ENCODE data around the gene FUT9. TPM values are rescaled to one million over a fixed set of nuclear protein-coding genes. Genes with fewer than 3 reads are reported as not detected.
A peak's percentile ranks its signal among the peaks of the same experiment; 100 is the strongest.

The FUT9 gene
- not detected for total RNA-seq

GRCh38 chr6:96015518-96016333, at the start of gene FUT9:
FUT9 (plus strand) TSS chr6:96015974; CDS start chr6:96203156, 187,182 bp downstream.
- peaks cover 23% of the 10 kb centered on the region for H3K27me3 Mint-ChIP-seq (ENCODE audit: low read depth)
- no peak for ATAC-seq
- no peaks in the 10 kb centered on the region for H3K9me3 Mint-ChIP-seq

GRCh38 chr6:95967594-95967993, 48.2 kb upstream of the FUT9 start:
- DNase-seq (no peak), ATAC-seq (no peak)
- Mint-ChIP-seq H3K4me1 (ENCODE audit: low read depth) (no peaks in the 10 kb centered on the region), H3K36me3 (ENCODE audit: insufficient read depth) (no peaks in the 10 kb centered on the region), H3K27me3 (ENCODE audit: low read depth) (no peaks in the 10 kb centered on the region), H3K4me3 (no peak overlapping the region), H3K9me3 (peaks cover 15% of the 10 kb centered on the region)

More at GRCh38 chr6:96015518-96016333, at the start of gene FUT9:
- no peak within 1 kb of the TSS for H3K4me3 Mint-ChIP-seq
- DNase-seq, result no peak
- H3K4me1 Mint-ChIP-seq (ENCODE audit: low read depth), result no peaks in the 10 kb centered on the region
- no peaks in the 10 kb centered on the region for H3K36me3 Mint-ChIP-seq (ENCODE audit: insufficient read depth)

GRCh38 chr6:95973976-95974375, 41.8 kb upstream of the FUT9 start:
- Mint-ChIP-seq H3K4me3 (no peak overlapping the region), H3K9me3 (peaks cover 11% of the 10 kb centered on the region), H3K27me3 (ENCODE audit: low read depth) (no peaks in the 10 kb centered on the region), H3K36me3 (ENCODE audit: insufficient read depth) (no peaks in the 10 kb centered on the region), H3K4me1 (ENCODE audit: low read depth) (no peaks in the 10 kb centered on the region)
- DNase-seq (no peak), ATAC-seq (no peak)

GRCh38 chr6:95978230-95978629, 37.5 kb upstream of the FUT9 start:
- Mint-ChIP-seq H3K36me3 (ENCODE audit: insufficient read depth) (no peaks in the 10 kb centered on the region), H3K9me3 (no peaks in the 10 kb centered on the region), H3K4me1 (ENCODE audit: low read depth) (no peaks in the 10 kb centered on the region), H3K4me3 (no peak overlapping the region), H3K27me3 (ENCODE audit: low read depth) (no peaks in the 10 kb centered on the region)
- DNase-seq, result no peak
- no peak for ATAC-seq

GRCh38 chr6:95991906-95992305, 23.9 kb upstream of the FUT9 start:
- DNase-seq (no peak), ATAC-seq (no peak)
- Mint-ChIP-seq H3K4me3 (no peak overlapping the region), H3K27me3 (ENCODE audit: low read depth) (no peaks in the 10 kb centered on the region), H3K36me3 (ENCODE audit: insufficient read depth) (no peaks in the 10 kb centered on the region), H3K4me1 (ENCODE audit: low read depth) (no peaks in the 10 kb centered on the region), H3K9me3 (peaks cover 28% of the 10 kb centered on the region)

GRCh38 chr6:95994151-95994550, 21.6 kb upstream of the FUT9 start:
- Mint-ChIP-seq H3K27me3 (ENCODE audit: low read depth) (no peaks in the 10 kb centered on the region), H3K9me3 (peaks cover 24% of the 10 kb centered on the region), H3K4me3 (no peak overlapping the region), H3K36me3 (ENCODE audit: insufficient read depth) (no peaks in the 10 kb centered on the region), H3K4me1 (ENCODE audit: low read depth) (no peaks in the 10 kb centered on the region)
- DNase-seq (no peak), ATAC-seq (no peak)

GRCh38 chr6:95998133-95998532, 17.6 kb upstream of the FUT9 start:
- Mint-ChIP-seq H3K9me3 (peaks cover 4% of the 10 kb centered on the region), H3K27me3 (ENCODE audit: low read depth) (no peaks in the 10 kb centered on the region), H3K4me1 (ENCODE audit: low read depth) (no peaks in the 10 kb centered on the region), H3K36me3 (ENCODE audit: insufficient read depth) (no peaks in the 10 kb centered on the region), H3K4me3 (no peak overlapping the region)
- DNase-seq, result no peak
- ATAC-seq, result no peak

- Mint-ChIP-seq H3K9me3 (peaks cover 4% of the 10 kb centered on the region), H3K27me3 (ENCODE audit: low read depth) (no peaks in the 10 kb centered on the region), H3K4me1 (ENCODE audit: low read depth) (no peaks in the 10 kb centered on the region), H3K4me3 (no peak overlapping the region), H3K36me3 (ENCODE audit: insufficient read depth) (no peaks in the 10 kb centered on the region)
- peak in 1 of 2 donors; percentile 23 for ATAC-seq
- DNase-seq, result no peak
These were observed 13.7 kb upstream of the FUT9 start for GRCh38 chr6:96001891-96002575.

GRCh38 chr6:96002576-96002910, 13.2 kb upstream of the FUT9 start:
- Mint-ChIP-seq H3K27me3 (ENCODE audit: low read depth) (no peaks in the 10 kb centered on the region), H3K4me3 (no peak overlapping the region), H3K36me3 (ENCODE audit: insufficient read depth) (no peaks in the 10 kb centered on the region), H3K9me3 (peaks cover 4% of the 10 kb centered on the region), H3K4me1 (ENCODE audit: low read depth) (no peaks in the 10 kb centered on the region)
- DNase-seq (no peak), ATAC-seq (no peak)

- no peak for ATAC-seq
- Mint-ChIP-seq H3K4me3 (no peak overlapping the region), H3K27me3 (ENCODE audit: low read depth) (no peaks in the 10 kb centered on the region), H3K36me3 (ENCODE audit: insufficient read depth) (no peaks in the 10 kb centered on the region), H3K4me1 (ENCODE audit: low read depth) (no peaks in the 10 kb centered on the region), H3K9me3 (peaks cover 4% of the 10 kb centered on the region)
- no peak for DNase-seq
These were observed 12.9 kb upstream of the FUT9 start for GRCh38 chr6:96002912-96003311.

GRCh38 chr6:96007663-96008062, 8.1 kb upstream of the FUT9 start:
- H3K36me3 Mint-ChIP-seq (ENCODE audit: insufficient read depth), result no peaks in the 10 kb centered on the region
- H3K4me1 Mint-ChIP-seq (ENCODE audit: low read depth), result no peaks in the 10 kb centered on the region
- no peaks in the 10 kb centered on the region for H3K27me3 Mint-ChIP-seq (ENCODE audit: low read depth)
- no peak for ATAC-seq
- H3K9me3 Mint-ChIP-seq, result no peaks in the 10 kb centered on the region
- H3K4me3 Mint-ChIP-seq, result no peak overlapping the region
- no peak for DNase-seq

GRCh38 chr6:96013531-96013930, 2.2 kb upstream of the FUT9 start:
- no peak overlapping the region for H3K4me3 Mint-ChIP-seq

GRCh38 chr6:96014846-96015517, 792 bp upstream of the FUT9 start:
- no peak for ATAC-seq
- no peak overlapping the region for H3K4me3 Mint-ChIP-seq
- peaks cover 23% of the 10 kb centered on the region for H3K27me3 Mint-ChIP-seq (ENCODE audit: low read depth)

More at GRCh38 chr6:96013531-96013930, 2.2 kb upstream of the FUT9 start:
- Mint-ChIP-seq H3K9me3 (no peaks in the 10 kb centered on the region), H3K36me3 (ENCODE audit: insufficient read depth) (no peaks in the 10 kb centered on the region), H3K4me1 (ENCODE audit: low read depth) (no peaks in the 10 kb centered on the region), H3K27me3 (ENCODE audit: low read depth) (peaks cover 23% of the 10 kb centered on the region)
- ATAC-seq (no peak), DNase-seq (no peak)

GRCh38 chr6:96016334-96017069, 728 bp downstream of the FUT9 start:
- Mint-ChIP-seq H3K36me3 (ENCODE audit: insufficient read depth) (no peaks in the 10 kb centered on the region), H3K4me1 (ENCODE audit: low read depth) (no peaks in the 10 kb centered on the region), H3K4me3 (no peak overlapping the region), H3K27me3 (ENCODE audit: low read depth) (peaks cover 23% of the 10 kb centered on the region), H3K9me3 (no peaks in the 10 kb centered on the region)
- DNase-seq, result no peak
- no peak for ATAC-seq

More at GRCh38 chr6:96014846-96015517, 792 bp upstream of the FUT9 start:
- no peaks in the 10 kb centered on the region for H3K36me3 Mint-ChIP-seq (ENCODE audit: insufficient read depth)
- H3K9me3 Mint-ChIP-seq, result no peaks in the 10 kb centered on the region
- DNase-seq, result no peak
- H3K4me1 Mint-ChIP-seq (ENCODE audit: low read depth), result no peaks in the 10 kb centered on the region

Measured in activated T-cell treated with anti-CD3 and anti-CD28 coated beads, Interleukin-2, amount 50 U/mL, for 4 hours (primary cell).